Measurements from ENCODE around the gene UROD. TPM values are rescaled to one million over a fixed set of nuclear protein-coding genes. Genes with fewer than 3 reads are reported as not detected.
"Not testable (repeated sequence)": the region's sequence is repeated elsewhere in the genome, so short reads cannot be mapped to it uniquely, and the experiment has no call there.

The UROD gene
- total RNA-seq, 2 experiments from 2014 or later: 123 to 134 TPM

- H3K36me3 Mint-ChIP-seq (ENCODE audit: low read depth): no peaks in the 10 kb centered on the region
- H3K27me3 Mint-ChIP-seq: no peaks in the 10 kb centered on the region
- peaks cover 4% of the 10 kb centered on the region for H3K4me1 Mint-ChIP-seq
- ChIA-PET POLR2A (no interaction called here), CTCF (interaction anchor here (1.2 kb wide), 1 partner anchor 9 kb away, joined by 5 read pairs; no protein-coding TSS in a partner anchor)
- no peaks in the 10 kb centered on the region for H3K9me3 Mint-ChIP-seq (ENCODE audit: low read depth)
- DNase-seq: no peak
- no peak overlapping the region for H3K4me3 Mint-ChIP-seq
- intact Hi-C loops (cut with DNase I, micrococcal nuclease): no loop called here
- no peak for ATAC-seq
- no peak overlapping the region for H3K27ac Mint-ChIP-seq
These were observed 16.4 kb upstream of the UROD start for GRCh38 chr1:44995467-44996238.

- ATAC-seq: no peak
- Mint-ChIP-seq H3K27ac (no peak overlapping the region), H3K9me3 (ENCODE audit: low read depth) (no peaks in the 10 kb centered on the region), H3K4me3 (no peak overlapping the region), H3K4me1 (peaks cover 9% of the 10 kb centered on the region), H3K36me3 (ENCODE audit: low read depth) (no peaks in the 10 kb centered on the region), H3K27me3 (no peaks in the 10 kb centered on the region)
- CTCF ChIA-PET: no interaction called here
- intact Hi-C loops (cut with DNase I, micrococcal nuclease): no loop called here
- POLR2A ChIA-PET: interaction anchor here (0.6 kb wide), 1 partner anchor 225 kb away, joined by 3 read pairs; no protein-coding TSS in a partner anchor
- no peak for DNase-seq
These were observed 12.8 kb upstream of the UROD start for GRCh38 chr1:44999232-44999631.

- Mint-ChIP-seq H3K36me3 (ENCODE audit: low read depth) (peaks cover 5% of the 10 kb centered on the region), H3K9me3 (ENCODE audit: low read depth) (no peaks in the 10 kb centered on the region), H3K27ac (peak overlapping the region; percentile 61), H3K4me1 (peaks cover 9% of the 10 kb centered on the region), H3K27me3 (no peaks in the 10 kb centered on the region), H3K4me3 (no peak overlapping the region)
- ATAC-seq (no peak), DNase-seq (no peak)
- intact Hi-C loops (cut with DNase I, micrococcal nuclease): no loop called here
- ChIA-PET CTCF (no interaction called here), POLR2A (no interaction called here)
These were observed 11.0 kb upstream of the UROD start for GRCh38 chr1:45001011-45001481.

- ATAC-seq; H3K4me1 Mint-ChIP-seq; H3K9me3 Mint-ChIP-seq (ENCODE audit: low read depth); DNase-seq; H3K4me3 Mint-ChIP-seq; CTCF ChIA-PET; POLR2A ChIA-PET; intact Hi-C loops (cut with DNase I, micrococcal nuclease); H3K27me3 Mint-ChIP-seq; H3K27ac Mint-ChIP-seq; H3K36me3 Mint-ChIP-seq (ENCODE audit: low read depth): not testable (repeated sequence)
These were observed 10.5 kb upstream of the UROD start for GRCh38 chr1:45001576-45001975.

GRCh38 chr1:45002650-45003645 lies 9.1 kb upstream of the UROD start:
- Mint-ChIP-seq H3K27ac (peak overlapping the region; percentile 0), H3K36me3 (ENCODE audit: low read depth) (peaks cover 8% of the 10 kb centered on the region), H3K4me3 (no peak overlapping the region), H3K27me3 (no peaks in the 10 kb centered on the region), H3K9me3 (ENCODE audit: low read depth) (no peaks in the 10 kb centered on the region), H3K4me1 (peaks cover 9% of the 10 kb centered on the region)
- ChIA-PET POLR2A (interaction anchor here (0.7 to 0.9 kb wide), 2 partner anchors 8 to 33 kb away, joined by 3 to 6 read pairs; partner anchors contain the start of genes HECTD3 and UROD), CTCF (interaction anchor here (1.3 kb wide), 2 partner anchors 8 to 16 kb away, joined by 3 to 4 read pairs; partner anchors contain the start of gene HECTD3)
- ATAC-seq (no peak), DNase-seq (no peak)
- intact Hi-C loops (cut with DNase I, micrococcal nuclease): no loop called here

GRCh38 chr1:45003741-45004140 lies 8.3 kb upstream of the UROD start:
- Mint-ChIP-seq H3K4me1 (peaks cover 9% of the 10 kb centered on the region), H3K4me3 (no peak overlapping the region), H3K27ac (no peak overlapping the region), H3K9me3 (ENCODE audit: low read depth) (no peaks in the 10 kb centered on the region), H3K36me3 (ENCODE audit: low read depth) (peaks cover 8% of the 10 kb centered on the region), H3K27me3 (no peaks in the 10 kb centered on the region)
- CTCF ChIA-PET: interaction anchor here (1.0 to 1.3 kb wide), 2 partner anchors 8 to 15 kb away, joined by 3 to 5 read pairs; no protein-coding TSS in a partner anchor
- ATAC-seq (no peak), DNase-seq (no peak)
- POLR2A ChIA-PET: no interaction called here
- intact Hi-C loops (cut with DNase I, micrococcal nuclease): no loop called here

- ATAC-seq (no peak), DNase-seq (no peak)
- Mint-ChIP-seq H3K27ac (no peak overlapping the region), H3K27me3 (no peaks in the 10 kb centered on the region), H3K9me3 (ENCODE audit: low read depth) (no peaks in the 10 kb centered on the region), H3K4me1 (peaks cover 12% of the 10 kb centered on the region), H3K36me3 (ENCODE audit: low read depth) (peaks cover 8% of the 10 kb centered on the region), H3K4me3 (no peak overlapping the region)
- intact Hi-C loops (cut with DNase I, micrococcal nuclease): no loop called here
- ChIA-PET CTCF (interaction anchor here (1.0 to 1.3 kb wide), 2 partner anchors 8 to 14 kb away, joined by 3 to 5 read pairs; no protein-coding TSS in a partner anchor), POLR2A (no interaction called here)
These were observed 7.7 kb upstream of the UROD start for GRCh38 chr1:45004281-45004920.

- intact Hi-C loops (cut with DNase I, micrococcal nuclease): no loop called here
- CTCF ChIA-PET: no interaction called here
- Mint-ChIP-seq H3K27me3 (no peaks in the 10 kb centered on the region), H3K27ac (no peak overlapping the region), H3K4me1 (peaks cover 16% of the 10 kb centered on the region), H3K36me3 (ENCODE audit: low read depth) (peaks cover 8% of the 10 kb centered on the region), H3K9me3 (ENCODE audit: low read depth) (no peaks in the 10 kb centered on the region), H3K4me3 (no peak overlapping the region)
- DNase-seq (no peak), ATAC-seq (no peak)
- POLR2A ChIA-PET: interaction anchor here (0.9 to 1.2 kb wide), 2 partner anchors 192 to 284 kb away, joined by 3 to 6 read pairs; no protein-coding TSS in a partner anchor
These were observed 6.3 kb upstream of the UROD start for GRCh38 chr1:45005761-45006160.

- ATAC-seq: no peak
- ChIA-PET CTCF (interaction anchor here (0.6 to 0.9 kb wide), 5 partner anchors 11 to 485 kb away, joined by 3 to 4 read pairs (median 3); no protein-coding TSS in a partner anchor), POLR2A (interaction anchor here (1.2 kb wide), 1 partner anchor 286 kb away, joined by 6 read pairs; no protein-coding TSS in a partner anchor)
- DNase-seq: no peak
- intact Hi-C loops (cut with DNase I, micrococcal nuclease): no loop called here
- peaks cover 17% of the 10 kb centered on the region for H3K4me1 Mint-ChIP-seq
- no peaks in the 10 kb centered on the region for H3K9me3 Mint-ChIP-seq (ENCODE audit: low read depth)
- H3K27ac Mint-ChIP-seq: no peak overlapping the region
- H3K36me3 Mint-ChIP-seq (ENCODE audit: low read depth): peaks cover 8% of the 10 kb centered on the region
- H3K4me3 Mint-ChIP-seq: no peak overlapping the region
- H3K27me3 Mint-ChIP-seq: no peaks in the 10 kb centered on the region
These were observed 4.7 kb upstream of the UROD start for GRCh38 chr1:45007311-45007710.

- intact Hi-C loops (cut with DNase I, micrococcal nuclease): no loop called here
- Mint-ChIP-seq H3K36me3 (ENCODE audit: low read depth) (peaks cover 8% of the 10 kb centered on the region), H3K27ac (no peak overlapping the region), H3K4me1 (peaks cover 18% of the 10 kb centered on the region), H3K4me3 (no peak overlapping the region), H3K27me3 (no peaks in the 10 kb centered on the region), H3K9me3 (ENCODE audit: low read depth) (no peaks in the 10 kb centered on the region)
- ChIA-PET CTCF (interaction anchor here (0.7 to 0.9 kb wide), 2 partner anchors 288 to 484 kb away, joined by 3 read pairs; no protein-coding TSS in a partner anchor), POLR2A (interaction anchor here (0.6 kb wide), 2 partner anchors 189 to 293 kb away, joined by 3 read pairs; no protein-coding TSS in a partner anchor)
- ATAC-seq: no peak
- DNase-seq: no peak
These were observed 4.0 kb upstream of the UROD start for GRCh38 chr1:45008076-45008475.

- H3K4me3 Mint-ChIP-seq: no peak overlapping the region
- CTCF ChIA-PET: no interaction called here
- H3K4me1 Mint-ChIP-seq: peaks cover 21% of the 10 kb centered on the region
- H3K27me3 Mint-ChIP-seq: no peaks in the 10 kb centered on the region
- H3K36me3 Mint-ChIP-seq (ENCODE audit: low read depth): peaks cover 8% of the 10 kb centered on the region
- POLR2A ChIA-PET: interaction anchor here (0.6 kb wide), 1 partner anchor 189 kb away, joined by 3 read pairs; no protein-coding TSS in a partner anchor
- no peaks in the 10 kb centered on the region for H3K9me3 Mint-ChIP-seq (ENCODE audit: low read depth)
- ATAC-seq (no peak), DNase-seq (no peak)
- intact Hi-C loops (cut with DNase I, micrococcal nuclease): no loop called here
- no peak overlapping the region for H3K27ac Mint-ChIP-seq
These were observed 3.5 kb upstream of the UROD start for GRCh38 chr1:45008516-45008915.

Data from activated CD4-positive, alpha-beta T cell treated with anti-CD3 and anti-CD28 coated beads for 36 hours (primary cell).